ENCODE data around the gene LYPD6B. TPM values are rescaled to one million over a fixed set of nuclear protein-coding genes. Genes with fewer than 3 reads are reported as not detected.

Gene LYPD6B
- total RNA-seq, 1 experiment from 2014 or later = 6.1 TPM

- no peaks in the 10 kb centered on the region for H3K9me2 ChIP-seq (ENCODE audit: insufficient read depth)
- H3K9me3 ChIP-seq (ENCODE audit: control insufficient read depth in 1 of 2, insufficient read depth in 1 of 2, low read depth in 1 of 2, low read length in 2 of 2) = no peaks in the 10 kb centered on the region
- H3K79me2 ChIP-seq (ENCODE audit: insufficient read depth, low read length) = no peaks in the 10 kb centered on the region
- no TSS peak for BruUV-seq (replicated peaks)
- DNase-seq (ENCODE audit: low read depth, low spot score) = no peak
- H3K9ac ChIP-seq (ENCODE audit: low read length) = no peak overlapping the region
- H3K36me3 ChIP-seq (ENCODE audit: control insufficient read depth in 1 of 2, insufficient read depth in 2 of 2, low read length in 2 of 2) = no peaks in the 10 kb centered on the region
- H3K4me2 ChIP-seq (ENCODE audit: low read length) = no peak overlapping the region
- no peak overlapping the region for H3K4me3 ChIP-seq (replicated peaks in 1 of 2; ENCODE audit: low read depth in 1 of 2, low read length in 2 of 2)
- peaks cover 3 to 9% of the 10 kb centered on the region in 2 experiments; a peak in 3 of 4 replicates for H3K4me1 ChIP-seq (ENCODE audit: control insufficient read depth in 1 of 2, insufficient read depth in 2 of 2, low read length in 2 of 2)
- H2AFZ ChIP-seq (ENCODE audit: low read depth, low read length, poor library complexity, severe bottlenecking) = no peak overlapping the region
- no peaks in the 10 kb centered on the region for H3K27me3 ChIP-seq (ENCODE audit: insufficient read depth, low read length)
- intact Hi-C loops (cut with micrococcal nuclease) = no loop called here
- ATAC-seq = no peak
- H3K27ac ChIP-seq (ENCODE audit: low read depth, low read length) = no peak overlapping the region
- TF ChIP-seq CBX3 (IDR thresholded peaks at IDR 0.05; ENCODE audit: low read depth) (no peak), POLR2A (IDR thresholded peaks at IDR 0.05; ENCODE audit: borderline replicate concordance, extremely low read depth, insufficient read depth, insufficient read length) (no peak), REST (IDR thresholded peaks at IDR 0.05; ENCODE audit: low read depth) (no peak), ZFX (IDR thresholded peaks at IDR 0.05) (no peak), EZH2 (IDR thresholded peaks at IDR 0.05) (no peak), POLR2AphosphoS5 (IDR thresholded peaks at IDR 0.05; ENCODE audit: low read depth, low read length) (no peak), FOSL1 (IDR thresholded peaks at IDR 0.05; ENCODE audit: low read depth) (no peak), EZH2phosphoT487 (IDR thresholded peaks at IDR 0.05; ENCODE audit: borderline replicate concordance) (no peak)
- RAD21 ChIA-PET (ENCODE audit: low non-redundant PET in 1 of 2, low total read pairs in 2 of 2, uncharacterized antibody in 2 of 2, unreplicated experiment in 2 of 2) = no interaction called here
- POLR2A ChIA-PET = no interaction called here
- H4K20me1 ChIP-seq (ENCODE audit: insufficient read depth) = no peaks in the 10 kb centered on the region
- CTCF ChIA-PET = no interaction called here
Observed at GRCh38 chr2:149100739-149101699, 62.5 kb downstream of the LYPD6B start.
